HepG2 (cell line): ENCODE results near the gene SNX13.

Source experiments
- AHR ChIP-seq: IDR thresholded peaks from 2 replicates; pipeline ENCODE4 v1.6.1; 2018; ENCODE audit warnings: missing genetic modification reagents, missing compliant biosample characterization
- DR1 ChIP-seq: sonication (generic); formaldehyde crosslinking; IDR thresholded peaks from 2 replicates; pipeline ENCODE4 v1.8.0; 2021; ENCODE audit warnings: mild to moderate bottlenecking, missing genetic modification reagents, inconsistent platforms
- KDM5B ChIP-seq: sonication (generic); formaldehyde crosslinking; IDR thresholded peaks from 2 replicates; pipeline ENCODE4 v1.4.0; 2020; ENCODE audit warnings: missing genetic modification reagents, mild to moderate bottlenecking, borderline replicate concordance
- NFIC ChIP-seq: IDR thresholded peaks from 2 replicates; pipeline ENCODE4 v1.6.1; 2012; ENCODE audit warnings: mild to moderate bottlenecking, low read length, inconsistent platforms
- POLR2AphosphoS5 ChIP-seq: IDR thresholded peaks from 2 replicates; pipeline ENCODE4 v1.6.1; 2012; ENCODE audit warnings: low read depth, low read length
- RFX5 ChIP-seq: IDR thresholded peaks from 2 replicates; pipeline ENCODE4 v1.6.1; 2011; ENCODE audit warnings: low read depth, low read length, improper control_type of control experiment
- SP140L ChIP-seq: sonication (generic); formaldehyde crosslinking; IDR thresholded peaks from 2 replicates; pipeline ENCODE4 v1.4.0; 2020; ENCODE audit warnings: missing genetic modification reagents, borderline replicate concordance
- SUZ12 ChIP-seq: fragments of 150-350 bp; IDR thresholded peaks from 2 replicates; pipeline ENCODE4 v1.6.1; 2014; ENCODE audit warnings: low read depth, low read length
- TCF7L2 ChIP-seq: IDR thresholded peaks from 2 replicates; pipeline ENCODE4 v1.6.1; 2011; ENCODE audit warnings: mild to moderate bottlenecking, low read depth, low read length, moderate library complexity
- TGIF2 ChIP-seq: IDR thresholded peaks from 2 replicates; pipeline ENCODE4 v1.6.1; 2016; ENCODE audit warnings: control low read depth, missing compliant biosample characterization
- ZNF225 ChIP-seq: sonication (generic); formaldehyde crosslinking; IDR thresholded peaks from 2 replicates; pipeline ENCODE4 v1.4.0; 2020; ENCODE audit warnings: mild to moderate bottlenecking, missing genetic modification reagents
- TF ChIP-seq, protein P1 (sequence below), 2 experiments: IDR thresholded peaks; 2 replicates each; pipeline ENCODE4 v1.6.1; 2011 to 2012; ENCODE audit warnings: low read length in 2 of 2, borderline replicate concordance in 1 of 2, low read depth in 1 of 2, mild to moderate bottlenecking in 1 of 2, moderate library complexity in 1 of 2
- TF ChIP-seq, protein P2 (sequence below): IDR thresholded peaks from 2 replicates; pipeline ENCODE4 v1.6.1; 2016; ENCODE audit warnings: low read depth, control low read depth
- TF ChIP-seq, protein P3 (sequence below): sonication (generic); formaldehyde crosslinking; IDR thresholded peaks from 2 replicates; pipeline ENCODE4 v1.8.1; 2023; ENCODE audit warnings: missing genetic modification reagents, inconsistent platforms, borderline replicate concordance

DNA sequence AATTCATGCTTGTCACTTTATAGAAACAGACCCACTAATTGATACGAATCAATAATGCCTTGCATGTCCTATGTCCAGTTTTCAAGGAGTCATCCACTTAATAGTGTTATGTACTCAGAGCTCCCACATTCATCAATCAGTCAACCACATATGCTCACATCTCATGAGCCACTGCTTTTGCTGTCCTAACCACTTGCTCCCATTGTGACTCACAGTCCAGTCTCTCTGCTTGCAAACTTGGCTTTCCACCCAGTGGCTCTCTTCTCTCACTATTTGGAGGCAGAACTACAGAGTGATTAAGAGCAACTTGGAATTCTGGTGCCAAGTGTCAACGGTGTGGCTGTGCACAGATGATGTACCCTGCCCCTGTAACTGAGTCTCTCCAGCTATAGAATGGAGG, 166.0 kb downstream of the SNX13 start:
- TF ChIP-seq TCF7L2: no peak
- no peak for TF ChIP-seq TGIF2 (CRISPR knock-in tag)
- no peak for TF ChIP-seq NFIC
- TF ChIP-seq KDM5B: no peak
- no peak for TF ChIP-seq RFX5
- TF ChIP-seq, protein P1, sequence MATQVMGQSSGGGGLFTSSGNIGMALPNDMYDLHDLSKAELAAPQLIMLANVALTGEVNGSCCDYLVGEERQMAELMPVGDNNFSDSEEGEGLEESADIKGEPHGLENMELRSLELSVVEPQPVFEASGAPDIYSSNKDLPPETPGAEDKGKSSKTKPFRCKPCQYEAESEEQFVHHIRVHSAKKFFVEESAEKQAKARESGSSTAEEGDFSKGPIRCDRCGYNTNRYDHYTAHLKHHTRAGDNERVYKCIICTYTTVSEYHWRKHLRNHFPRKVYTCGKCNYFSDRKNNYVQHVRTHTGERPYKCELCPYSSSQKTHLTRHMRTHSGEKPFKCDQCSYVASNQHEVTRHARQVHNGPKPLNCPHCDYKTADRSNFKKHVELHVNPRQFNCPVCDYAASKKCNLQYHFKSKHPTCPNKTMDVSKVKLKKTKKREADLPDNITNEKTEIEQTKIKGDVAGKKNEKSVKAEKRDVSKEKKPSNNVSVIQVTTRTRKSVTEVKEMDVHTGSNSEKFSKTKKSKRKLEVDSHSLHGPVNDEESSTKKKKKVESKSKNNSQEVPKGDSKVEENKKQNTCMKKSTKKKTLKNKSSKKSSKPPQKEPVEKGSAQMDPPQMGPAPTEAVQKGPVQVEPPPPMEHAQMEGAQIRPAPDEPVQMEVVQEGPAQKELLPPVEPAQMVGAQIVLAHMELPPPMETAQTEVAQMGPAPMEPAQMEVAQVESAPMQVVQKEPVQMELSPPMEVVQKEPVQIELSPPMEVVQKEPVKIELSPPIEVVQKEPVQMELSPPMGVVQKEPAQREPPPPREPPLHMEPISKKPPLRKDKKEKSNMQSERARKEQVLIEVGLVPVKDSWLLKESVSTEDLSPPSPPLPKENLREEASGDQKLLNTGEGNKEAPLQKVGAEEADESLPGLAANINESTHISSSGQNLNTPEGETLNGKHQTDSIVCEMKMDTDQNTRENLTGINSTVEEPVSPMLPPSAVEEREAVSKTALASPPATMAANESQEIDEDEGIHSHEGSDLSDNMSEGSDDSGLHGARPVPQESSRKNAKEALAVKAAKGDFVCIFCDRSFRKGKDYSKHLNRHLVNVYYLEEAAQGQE (IDR thresholded peaks at IDR 0.05; ENCODE audit: borderline replicate concordance in 1 of 2, low read depth in 1 of 2, low read length in 2 of 2): no peak
- no peak for TF ChIP-seq ZNF225 (CRISPR knock-in tag)
- no peak for TF ChIP-seq SUZ12
- TF ChIP-seq POLR2AphosphoS5: no peak
- TF ChIP-seq DR1 (CRISPR knock-in tag): no peak
- TF ChIP-seq AHR (CRISPR knock-in tag): no peak
- TF ChIP-seq, protein P2, sequence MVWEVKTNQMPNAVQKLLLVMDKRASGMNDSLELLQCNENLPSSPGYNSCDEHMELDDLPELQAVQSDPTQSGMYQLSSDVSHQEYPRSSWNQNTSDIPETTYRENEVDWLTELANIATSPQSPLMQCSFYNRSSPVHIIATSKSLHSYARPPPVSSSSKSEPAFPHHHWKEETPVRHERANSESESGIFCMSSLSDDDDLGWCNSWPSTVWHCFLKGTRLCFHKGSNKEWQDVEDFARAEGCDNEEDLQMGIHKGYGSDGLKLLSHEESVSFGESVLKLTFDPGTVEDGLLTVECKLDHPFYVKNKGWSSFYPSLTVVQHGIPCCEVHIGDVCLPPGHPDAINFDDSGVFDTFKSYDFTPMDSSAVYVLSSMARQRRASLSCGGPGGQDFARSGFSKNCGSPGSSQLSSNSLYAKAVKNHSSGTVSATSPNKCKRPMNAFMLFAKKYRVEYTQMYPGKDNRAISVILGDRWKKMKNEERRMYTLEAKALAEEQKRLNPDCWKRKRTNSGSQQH (CRISPR knock-in tag): no peak
- TF ChIP-seq, protein P3, sequence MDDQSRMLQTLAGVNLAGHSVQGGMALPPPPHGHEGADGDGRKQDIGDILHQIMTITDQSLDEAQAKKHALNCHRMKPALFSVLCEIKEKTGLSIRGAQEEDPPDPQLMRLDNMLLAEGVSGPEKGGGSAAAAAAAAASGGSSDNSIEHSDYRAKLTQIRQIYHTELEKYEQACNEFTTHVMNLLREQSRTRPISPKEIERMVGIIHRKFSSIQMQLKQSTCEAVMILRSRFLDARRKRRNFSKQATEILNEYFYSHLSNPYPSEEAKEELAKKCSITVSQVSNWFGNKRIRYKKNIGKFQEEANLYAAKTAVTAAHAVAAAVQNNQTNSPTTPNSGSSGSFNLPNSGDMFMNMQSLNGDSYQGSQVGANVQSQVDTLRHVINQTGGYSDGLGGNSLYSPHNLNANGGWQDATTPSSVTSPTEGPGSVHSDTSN: no peak
- TF ChIP-seq SP140L (CRISPR knock-in tag): no peak
